H4 (cell line): Measurements from ENCODE around the gene NFIA. TPM values are rescaled to one million over a fixed set of nuclear protein-coding genes. Genes with fewer than 3 reads are reported as not detected.

Experiments
- DNase-seq: peaks from one replicate; pipeline ENCODE4 v3.0.0-alpha.2; 2015; ENCODE audit warnings: low spot score
- total RNA-seq: library from RNA; depleted of rRNA; stranded (reverse); fragments of >200 nt; shearing (Covaris generic); gene quantifications from 2 replicates; pipeline ENCODE4 v1.2.3, GENCODE V29; 2014

The NFIA gene
- total RNA-seq, 1 experiment from 2014 or later = 7.4 TPM

DNA sequence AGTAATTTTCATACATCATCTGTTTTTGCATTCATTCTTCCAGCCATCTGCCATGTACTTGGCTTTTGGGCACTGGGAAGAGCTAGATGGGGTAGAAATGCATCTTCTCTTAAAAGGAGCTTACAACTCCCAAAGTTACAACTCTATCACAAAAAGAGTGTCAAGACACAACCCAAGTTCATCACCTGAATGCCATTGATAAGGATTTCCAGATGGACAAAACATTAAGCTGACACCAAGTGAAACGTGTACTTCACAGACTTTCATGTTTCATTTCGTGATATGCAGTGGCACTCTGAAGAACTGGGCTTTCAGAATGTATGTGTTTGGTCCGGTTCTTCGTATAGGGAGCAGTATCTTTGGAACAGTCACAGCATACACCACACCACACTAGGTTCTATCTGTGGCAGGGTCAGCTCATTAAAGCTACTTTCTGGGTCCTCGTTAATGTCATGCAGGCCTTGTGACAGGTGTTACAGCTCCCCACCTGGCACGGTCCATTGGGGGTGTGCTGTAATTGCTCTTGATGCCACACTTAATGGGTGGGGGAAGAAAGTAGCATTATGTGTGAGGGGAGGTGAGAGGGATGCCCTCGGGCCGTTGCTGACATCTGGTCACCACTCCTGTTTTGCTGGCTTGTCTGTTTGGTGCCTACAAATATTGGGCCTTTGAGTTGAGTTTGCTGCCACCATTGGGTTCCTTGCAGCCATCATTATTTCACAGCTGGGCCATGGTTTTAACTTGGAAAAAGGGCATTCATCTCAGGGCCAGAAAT lies 164.9 kb downstream of the NFIA start:
- DNase-seq = no peak

DNA sequence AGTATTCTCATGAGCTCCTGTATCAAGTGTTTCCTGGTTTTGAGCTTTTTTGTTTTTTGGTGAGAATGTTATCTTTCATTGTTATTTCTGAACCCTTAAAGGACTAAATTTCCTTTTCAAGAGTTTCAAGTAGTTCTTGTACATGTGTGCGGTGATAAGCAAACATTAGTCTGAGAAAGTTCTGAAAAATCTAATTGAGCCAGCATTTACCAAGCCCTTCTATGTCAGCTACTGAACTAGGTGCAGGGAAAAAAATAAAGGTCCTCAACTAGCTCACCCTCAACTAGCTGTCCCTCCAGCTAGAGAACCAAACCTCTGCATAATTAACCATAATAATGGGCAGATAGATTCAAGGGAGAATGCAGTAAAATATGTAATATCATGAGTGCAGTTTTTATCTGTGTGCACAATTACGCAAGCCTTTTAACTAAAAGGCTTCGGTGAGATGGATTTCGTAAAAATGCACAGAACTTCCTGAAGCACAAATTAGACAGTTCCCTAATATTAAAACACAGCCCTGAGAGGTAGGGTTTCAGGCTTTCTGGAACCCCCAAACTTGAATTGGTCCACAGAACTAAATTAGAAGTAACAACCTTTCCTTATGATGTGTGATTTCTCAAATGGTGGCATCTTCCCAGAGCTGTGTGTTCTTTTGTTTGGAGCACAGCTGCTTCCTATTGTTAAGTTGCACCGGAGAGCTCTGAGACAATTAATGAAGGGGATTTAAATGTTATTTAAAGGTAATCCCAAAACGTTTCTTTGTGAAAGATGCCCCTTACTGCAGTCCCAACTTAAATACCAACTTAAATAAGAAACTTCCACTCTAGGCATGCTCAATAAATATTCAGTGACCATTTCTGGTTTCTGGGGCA lies 165.8 kb downstream of the NFIA start:
- DNase-seq = no peak

DNA sequence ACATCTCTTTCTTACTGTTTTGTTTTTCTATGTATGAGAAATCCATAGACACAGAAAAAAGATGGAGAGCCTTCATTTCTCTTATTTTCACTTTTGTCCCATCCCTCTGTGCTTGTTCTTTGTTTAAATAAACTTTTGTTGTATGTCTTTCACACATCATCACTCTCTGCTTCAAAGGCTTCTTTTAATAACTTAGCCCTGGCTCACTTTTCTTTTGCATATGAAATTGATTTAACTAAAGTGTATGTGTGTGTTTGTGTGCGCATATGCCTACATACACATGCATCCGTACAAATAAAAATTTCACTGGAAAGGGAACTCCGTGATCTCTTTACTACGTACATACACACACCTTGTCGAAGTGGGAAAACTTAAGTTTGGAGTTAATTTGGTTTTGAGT lies 168.6 kb downstream of the NFIA start:
- no peak for DNase-seq

DNA sequence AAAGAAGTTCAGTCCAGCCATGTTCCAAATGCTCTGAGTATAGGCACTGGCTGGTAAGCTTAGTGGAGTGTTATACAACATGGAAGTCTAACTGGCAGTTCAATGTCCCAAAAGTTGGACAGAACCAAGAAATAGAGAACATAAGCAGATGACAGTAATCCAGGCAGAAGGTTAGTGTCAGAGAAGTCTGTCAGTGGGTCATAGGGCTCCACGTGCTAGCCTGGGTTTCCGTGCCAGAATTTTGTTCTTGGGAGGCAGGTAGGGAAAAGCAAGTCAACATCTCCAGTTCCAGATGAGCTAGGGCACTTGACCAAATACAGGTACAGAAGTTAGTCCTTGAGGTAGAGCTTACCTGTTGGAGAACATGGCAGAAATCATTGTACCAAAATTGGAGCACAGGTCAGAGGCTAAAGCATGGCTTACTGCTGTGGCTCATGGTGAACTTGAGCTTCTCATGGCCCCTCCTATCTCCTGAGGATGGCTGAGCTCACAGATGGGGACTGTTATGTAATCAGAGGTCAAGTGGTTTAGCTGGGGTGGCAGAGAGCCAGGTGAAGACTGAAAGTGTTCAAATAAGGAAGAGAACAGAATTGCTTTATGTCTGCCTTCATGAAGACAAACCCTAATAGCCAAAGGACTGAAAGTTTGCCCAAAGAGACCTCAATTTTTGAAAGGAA lies 170.8 kb downstream of the NFIA start:
- DNase-seq = peak; percentile 69

DNA sequence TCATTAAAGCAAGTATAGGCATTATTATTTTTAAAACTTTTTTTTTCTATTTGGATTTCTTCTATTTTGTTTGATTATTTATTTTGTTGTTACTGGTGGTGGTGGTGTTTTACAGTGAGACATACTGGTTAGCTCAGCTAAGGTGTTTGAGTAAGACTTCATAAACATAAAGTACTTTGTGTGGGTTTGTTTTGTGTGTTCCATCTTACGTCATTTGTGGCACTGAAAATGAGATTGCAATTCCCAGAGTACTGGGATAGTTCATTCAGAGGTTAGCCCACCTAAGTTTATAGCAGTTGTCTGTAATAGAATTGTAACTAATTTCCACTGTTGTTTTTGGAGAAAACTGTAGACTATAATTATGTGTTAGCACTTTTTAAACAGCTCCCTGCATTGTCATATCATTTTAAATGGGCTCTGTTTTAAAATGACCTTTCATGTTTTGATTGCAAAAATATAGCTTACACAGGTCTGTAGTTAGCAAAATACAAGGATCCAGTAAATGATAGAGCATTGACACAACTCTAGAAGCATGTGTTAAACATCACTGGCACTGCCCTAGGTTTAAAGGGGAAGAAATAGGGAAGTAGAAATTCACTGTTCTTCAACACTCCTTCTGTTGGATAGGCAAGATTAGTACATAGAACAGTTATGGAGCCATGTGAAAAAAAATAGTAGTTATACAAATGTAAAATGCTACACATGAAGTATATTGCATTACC lies 171.7 kb downstream of the NFIA start:
- DNase-seq = peak; percentile 19

DNA sequence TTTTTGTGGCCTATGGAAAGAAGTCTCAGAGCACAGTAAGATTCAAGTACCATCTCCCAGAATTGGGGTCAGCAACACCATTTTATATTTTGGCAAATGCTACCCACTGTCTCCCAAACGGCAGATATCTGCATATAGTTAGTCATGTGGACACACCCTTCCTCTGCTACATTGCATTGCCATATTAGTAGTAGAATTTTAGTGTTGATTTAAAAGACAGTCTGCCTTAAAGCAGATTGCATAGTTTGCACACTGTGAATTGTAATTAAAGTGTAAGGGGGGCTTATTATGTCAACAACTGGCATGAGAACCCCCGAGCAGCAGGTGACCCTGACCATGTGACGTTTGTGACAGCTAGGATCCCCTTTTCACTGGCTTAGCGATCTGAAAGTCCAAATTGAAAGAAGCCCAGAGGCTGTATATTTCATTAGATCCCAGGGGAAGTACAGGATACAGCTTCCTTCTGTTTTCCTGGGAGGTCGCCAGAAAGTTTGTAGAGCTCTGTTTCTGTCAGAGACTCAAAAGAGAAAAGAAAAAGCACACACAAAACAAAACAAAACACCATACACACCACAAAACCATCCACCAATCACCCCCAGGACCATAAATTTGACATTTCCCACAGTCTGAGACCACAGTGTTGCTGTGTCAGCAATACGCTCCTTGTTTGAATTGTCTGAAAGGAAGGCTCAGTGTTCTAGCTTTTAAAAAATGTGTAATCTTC lies 172.4 kb downstream of the NFIA start:
- DNase-seq = peak; percentile 19

DNA sequence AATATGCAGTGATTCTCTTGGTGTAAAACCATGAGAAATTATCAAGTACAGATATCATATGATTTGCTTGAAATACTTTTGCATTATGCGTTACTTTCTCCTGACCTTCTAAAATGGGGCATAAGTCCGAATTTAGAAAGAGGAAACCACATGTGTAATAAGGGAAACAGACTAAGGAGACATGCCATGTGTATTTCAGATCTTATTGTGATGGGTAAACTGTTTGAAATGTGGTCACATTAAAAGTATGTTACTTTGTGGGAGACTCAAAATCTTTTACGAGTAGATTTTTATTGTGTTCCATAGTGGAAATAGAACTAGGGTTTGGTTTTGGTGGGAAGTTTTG lies 173.0 kb downstream of the NFIA start:
- no peak for DNase-seq

DNA sequence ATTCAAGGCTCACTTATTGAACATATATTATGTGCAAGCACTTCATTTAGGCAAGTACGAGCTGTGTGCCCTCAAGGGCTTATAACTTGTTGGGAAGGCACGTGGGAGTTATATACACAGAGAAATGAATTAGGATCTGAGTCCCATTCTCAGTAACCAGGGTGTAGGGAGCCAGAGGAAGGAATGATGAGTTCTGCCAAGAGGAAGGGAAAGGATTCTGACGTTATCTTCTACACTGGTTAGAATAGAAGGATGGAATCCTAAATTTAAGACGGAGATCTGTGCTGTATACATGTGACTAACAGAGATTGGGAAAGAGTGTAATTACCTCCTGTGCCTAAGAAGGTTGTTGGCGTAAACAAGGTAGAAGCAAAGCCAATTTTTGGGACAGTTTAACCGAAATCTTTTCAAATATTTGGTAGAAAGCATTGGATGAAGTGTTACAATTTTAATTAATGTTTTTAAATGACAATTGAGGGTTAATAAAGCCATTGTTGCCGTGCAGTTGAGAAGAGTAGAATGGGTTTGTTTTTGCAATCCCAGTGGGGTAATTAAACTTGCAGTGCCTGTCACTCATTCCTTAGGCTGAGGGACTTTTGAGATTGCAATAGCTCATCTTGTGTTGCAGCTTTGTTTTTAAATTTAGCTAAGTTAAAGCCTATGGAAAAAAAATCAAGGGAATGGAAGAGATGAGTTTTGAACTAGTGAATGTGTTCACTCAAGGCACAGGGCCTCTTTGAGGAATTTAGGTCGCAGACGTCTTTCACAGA lies 177.2 kb downstream of the NFIA start:
- DNase-seq = no peak

DNA sequence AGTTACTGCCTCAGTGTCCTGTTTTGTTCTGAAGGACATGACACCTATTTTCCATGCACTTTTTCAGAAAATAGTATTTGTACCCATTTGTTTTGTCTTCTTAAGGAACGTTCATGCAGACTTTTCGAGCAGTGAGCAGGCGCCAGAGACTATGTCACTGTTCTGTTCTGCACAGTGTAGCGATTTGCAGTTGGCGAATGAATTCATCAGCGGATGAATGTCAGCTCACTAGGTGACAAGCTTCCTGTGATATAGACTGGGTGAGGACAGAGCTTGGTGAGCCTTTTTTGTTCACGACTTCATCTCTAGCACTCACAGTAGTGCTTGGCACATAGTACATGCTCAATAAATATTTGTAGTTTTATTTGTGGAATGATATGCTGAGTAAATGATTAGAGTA lies 177.8 kb downstream of the NFIA start:
- DNase-seq = no peak

DNA sequence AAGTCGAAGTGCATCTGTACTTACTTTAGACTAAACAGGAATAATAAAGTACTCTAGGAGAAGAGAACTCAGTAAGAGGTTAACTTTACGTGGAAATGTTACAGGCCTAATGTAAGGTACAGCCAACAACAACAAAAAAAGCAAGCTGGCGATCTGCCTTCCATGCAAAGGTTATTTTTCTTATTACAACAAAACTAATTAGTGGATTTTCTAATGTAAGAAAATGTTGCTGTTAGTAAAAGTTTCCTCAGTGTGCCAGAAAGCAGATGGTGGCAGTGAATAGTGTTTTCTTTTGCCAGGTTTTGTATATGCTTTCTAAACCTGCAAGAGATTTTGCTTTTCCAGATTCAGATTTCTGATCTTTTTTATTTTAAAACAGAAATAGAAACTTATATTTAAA lies 179.2 kb downstream of the NFIA start:
- DNase-seq = no peak

DNA sequence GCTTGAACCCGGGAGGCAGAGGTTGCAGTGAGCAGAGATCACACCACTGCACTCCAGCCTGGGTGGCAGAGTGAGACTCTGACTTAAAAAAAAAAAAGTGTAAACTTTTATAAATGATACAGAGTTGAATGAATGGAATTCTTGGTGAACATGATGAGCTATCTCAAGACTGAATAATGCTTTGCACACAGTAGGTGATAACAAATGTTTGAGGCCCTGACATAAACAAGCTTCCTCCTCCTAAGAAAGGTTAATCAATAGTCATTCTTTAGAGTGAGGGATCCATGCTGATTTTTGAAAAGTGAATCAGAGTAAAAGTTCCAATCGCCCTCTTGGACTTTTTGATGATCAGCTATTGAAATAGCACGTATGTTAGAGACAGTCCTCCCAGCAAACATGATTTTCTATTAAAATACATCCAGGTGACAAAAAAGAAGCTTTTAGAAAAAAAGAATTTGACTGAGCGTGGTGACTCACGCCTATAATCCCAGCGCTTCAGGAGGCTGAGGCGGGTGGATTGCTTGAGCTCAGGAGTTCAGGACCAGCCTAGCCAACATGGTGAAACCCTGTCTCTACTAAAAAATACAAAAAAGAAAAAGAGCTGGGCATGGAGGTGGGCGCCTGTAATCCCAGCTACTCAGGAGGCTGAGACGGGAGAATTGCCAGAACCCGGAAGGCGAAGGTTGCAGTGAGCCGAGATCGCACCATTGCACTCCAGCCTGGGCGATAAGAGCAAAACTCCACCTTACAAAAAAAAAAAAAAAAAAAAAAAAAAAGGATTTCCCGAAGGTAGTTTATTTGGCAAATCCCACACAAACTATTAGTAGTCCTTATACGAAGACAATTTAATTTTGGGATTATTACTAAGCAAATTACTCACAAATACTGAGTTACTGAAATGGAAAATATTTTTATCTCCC lies 181.8 kb downstream of the NFIA start:
- no peak for DNase-seq

DNA sequence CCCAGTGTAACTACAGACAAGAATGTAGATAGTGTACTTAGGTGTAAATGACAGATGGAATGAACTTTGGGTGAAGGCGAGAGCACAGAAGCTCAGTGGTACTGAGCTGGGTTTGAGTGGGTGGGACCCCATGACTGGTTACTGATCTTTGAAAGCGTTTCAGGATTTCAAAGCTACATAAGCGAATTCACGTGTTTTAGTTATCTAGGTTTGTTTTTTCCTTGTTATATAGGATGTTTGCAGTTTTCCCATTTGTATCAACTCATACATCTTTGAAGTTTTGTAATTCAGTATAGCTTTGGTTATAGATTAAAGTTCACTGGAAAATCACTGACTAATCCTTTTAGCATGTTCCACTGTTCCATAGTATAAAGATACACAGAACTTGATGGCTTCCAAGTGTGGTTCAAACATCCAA lies 182.5 kb downstream of the NFIA start:
- DNase-seq = no peak

DNA sequence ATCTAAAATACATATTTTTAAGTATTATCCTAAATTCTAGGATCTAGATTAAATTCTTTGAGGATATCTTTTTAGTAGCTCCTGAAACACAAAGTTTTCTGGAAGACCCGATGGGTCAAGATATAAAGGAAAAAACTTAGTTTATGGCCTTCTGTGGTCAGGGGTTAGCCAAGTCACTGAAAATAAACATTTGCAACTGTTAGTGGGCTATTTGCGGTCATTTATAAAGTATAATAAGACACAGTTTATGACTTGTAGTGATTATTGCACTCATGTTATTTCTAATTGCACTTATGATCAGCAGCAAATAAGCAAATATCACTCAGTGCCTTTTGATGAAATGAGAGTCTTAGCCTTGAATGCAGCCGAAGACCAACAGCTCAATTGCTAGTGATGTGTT lies 183.3 kb downstream of the NFIA start:
- no peak for DNase-seq

DNA sequence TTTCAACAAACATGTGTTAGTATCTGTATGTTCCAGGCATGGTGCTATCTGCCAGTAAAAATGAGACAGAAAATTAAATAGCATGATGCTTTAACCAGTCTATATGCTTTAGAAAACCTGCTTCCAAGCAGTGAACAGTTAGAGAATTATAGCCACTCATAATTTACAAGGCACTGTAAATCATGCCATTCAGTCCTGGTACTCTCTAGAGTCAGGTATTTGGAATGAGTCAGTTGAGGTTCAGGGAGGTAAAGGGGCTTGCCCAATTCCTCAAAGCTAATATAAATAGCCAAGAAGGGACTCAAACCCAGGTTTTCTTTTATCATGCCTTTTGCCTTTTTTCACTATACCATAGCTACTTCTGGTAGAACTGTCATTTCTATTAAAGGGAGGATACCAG lies 184.4 kb downstream of the NFIA start:
- DNase-seq = no peak

DNA sequence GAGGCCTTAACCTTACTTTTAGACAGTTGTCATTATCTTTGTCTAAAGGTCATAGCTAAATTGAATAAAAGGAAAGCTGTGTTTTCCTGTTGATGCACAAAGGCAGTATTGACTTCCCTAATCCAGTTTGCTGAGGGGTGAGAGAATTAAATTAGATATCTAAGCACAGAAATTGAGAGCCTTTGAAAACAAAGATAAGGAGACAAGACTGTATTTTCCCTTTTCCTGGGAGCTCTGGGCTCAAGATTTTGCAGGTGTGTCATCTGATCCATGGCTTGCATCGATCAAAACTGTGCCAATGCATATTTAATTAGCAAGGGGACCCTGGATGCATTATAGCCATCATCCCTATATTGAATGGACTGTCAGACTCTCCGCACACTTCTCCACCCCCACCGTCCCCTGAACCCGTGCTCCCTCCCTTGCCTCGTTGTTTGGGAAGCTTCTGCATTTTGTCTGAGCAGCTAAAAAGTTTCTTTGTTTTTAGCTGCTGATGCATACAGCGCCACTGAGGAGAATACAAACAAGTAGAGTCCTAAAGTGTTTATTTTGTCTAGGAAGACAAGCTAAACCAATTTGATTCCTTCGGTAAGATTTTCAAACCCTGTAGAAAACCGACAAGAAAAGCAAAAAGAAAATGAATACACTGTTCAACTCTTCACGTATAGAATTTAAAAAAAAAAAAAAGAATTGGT lies 186.3 kb downstream of the NFIA start:
- no peak for DNase-seq

DNA sequence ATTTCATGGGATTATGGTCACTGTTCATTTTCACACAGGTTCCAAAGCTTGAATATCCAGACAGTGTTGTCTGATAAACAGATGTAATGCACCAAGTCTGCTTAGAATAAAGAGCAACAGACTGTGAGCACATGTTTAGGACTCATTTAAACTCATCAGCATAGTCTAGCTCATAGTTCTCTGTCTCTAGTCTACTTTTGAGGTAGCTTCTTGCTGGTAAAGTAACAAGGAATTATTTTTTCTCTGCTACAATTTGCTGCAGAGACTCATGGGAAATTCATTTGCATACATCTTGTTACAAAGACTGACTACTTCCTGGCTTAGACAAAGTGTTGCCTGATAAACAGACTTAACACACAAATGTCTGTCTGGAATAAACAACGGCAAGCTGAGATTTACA lies 187.2 kb downstream of the NFIA start:
- DNase-seq = no peak

DNA sequence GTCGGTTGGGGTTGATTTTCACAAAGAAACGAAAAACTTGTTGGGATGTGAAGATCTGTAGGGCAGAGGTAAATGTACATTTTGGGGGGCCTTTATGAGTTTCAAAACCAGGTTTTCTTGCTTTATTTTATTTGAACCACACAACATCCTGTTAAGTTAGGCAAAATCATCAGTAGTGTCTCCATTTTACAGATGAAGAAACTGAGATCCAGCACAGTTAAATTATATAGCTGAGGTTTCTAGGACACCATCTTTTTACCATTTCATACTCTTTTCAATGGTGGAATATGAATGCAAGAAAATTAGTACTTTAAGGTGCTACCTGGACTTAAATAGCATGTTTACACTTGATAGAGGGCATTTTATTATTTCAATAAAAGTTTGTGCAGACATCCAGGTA lies 187.7 kb downstream of the NFIA start:
- DNase-seq = no peak

DNA sequence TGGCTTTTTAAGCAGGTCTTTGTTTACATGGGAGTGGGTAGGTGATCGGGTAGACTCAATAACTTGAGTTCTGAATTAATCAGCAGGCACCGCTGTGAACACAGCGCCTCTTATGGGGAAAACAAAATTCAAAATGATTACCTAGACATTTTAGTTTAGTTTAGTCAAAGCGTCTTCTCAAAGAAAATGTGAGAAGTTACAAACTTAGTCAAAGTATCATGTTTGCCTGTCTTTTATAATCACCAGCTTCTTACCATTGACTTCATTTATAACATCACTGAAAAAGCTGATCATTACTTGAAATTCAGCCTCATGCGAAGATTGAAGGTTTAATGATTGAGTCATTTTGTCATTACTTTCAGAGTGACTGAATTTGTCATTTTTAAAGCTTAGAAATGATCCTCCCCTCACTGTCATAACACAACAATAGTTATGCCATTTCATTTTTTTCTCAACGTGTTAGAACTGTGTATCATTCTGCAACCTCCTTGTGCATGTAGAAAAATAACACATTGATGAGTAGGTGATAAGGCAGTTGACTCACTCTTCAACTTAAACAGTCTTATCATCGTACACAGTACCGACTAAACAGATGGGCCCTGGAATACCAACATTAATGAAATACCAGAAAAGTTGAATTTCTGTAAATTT lies 188.5 kb downstream of the NFIA start:
- DNase-seq = no peak
